ENCODE results near the gene BBS4. TPM values are rescaled to one million over a fixed set of nuclear protein-coding genes. Genes with fewer than 3 reads are reported as not detected.

BBS4 gene
- total RNA-seq, 2 donors from 2014 or later, result 36.4 to 41.7 TPM

DNA sequence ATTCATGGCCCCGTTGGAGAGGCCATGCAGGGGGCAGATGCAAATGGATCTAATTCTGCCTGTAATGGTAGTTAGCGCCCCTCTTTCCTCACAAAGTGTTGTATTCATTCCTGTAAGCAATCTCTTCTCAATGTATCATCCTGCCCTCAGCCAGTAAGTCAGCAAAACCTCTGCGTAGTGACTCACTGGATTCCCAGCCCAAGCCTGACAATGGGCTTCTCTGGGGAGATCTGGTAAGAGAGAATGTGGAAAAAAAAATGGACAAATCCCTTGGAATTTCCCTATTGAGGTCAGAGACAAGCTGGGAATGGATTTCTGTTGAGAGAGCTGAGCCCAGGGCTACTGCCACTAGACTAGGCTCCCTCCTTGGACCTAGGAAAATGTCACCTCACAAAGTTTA, 72.2 kb downstream of the BBS4 start:
- H3K27me3 Mint-ChIP-seq (ENCODE audit: insufficient read depth), result no peaks in the 10 kb centered on the region
- no peak overlapping the region for H3K27ac Mint-ChIP-seq
- Histone ChIP-seq H3K9ac (ENCODE audit: extremely low read depth, low read length, poor library complexity, severe bottlenecking) (no peak overlapping the region), H3K4me3 (ENCODE audit: low read length) (no peak overlapping the region), H3K27me3 (ENCODE audit: control insufficient read depth, insufficient read depth, low read length, poor library complexity, severe bottlenecking) (no peaks in the 10 kb centered on the region), H3K27ac (ENCODE audit: low read depth, low read length) (no peak overlapping the region), H3K4me1 (ENCODE audit: control insufficient read depth, insufficient read depth, low read length) (no peaks in the 10 kb centered on the region), H3K36me3 (ENCODE audit: control insufficient read depth, insufficient read depth, low read length) (peaks cover 89% of the 10 kb centered on the region), H3K9me3 (ENCODE audit: control insufficient read depth, low read length) (no peaks in the 10 kb centered on the region)
- TF ChIP-seq, protein P1, sequence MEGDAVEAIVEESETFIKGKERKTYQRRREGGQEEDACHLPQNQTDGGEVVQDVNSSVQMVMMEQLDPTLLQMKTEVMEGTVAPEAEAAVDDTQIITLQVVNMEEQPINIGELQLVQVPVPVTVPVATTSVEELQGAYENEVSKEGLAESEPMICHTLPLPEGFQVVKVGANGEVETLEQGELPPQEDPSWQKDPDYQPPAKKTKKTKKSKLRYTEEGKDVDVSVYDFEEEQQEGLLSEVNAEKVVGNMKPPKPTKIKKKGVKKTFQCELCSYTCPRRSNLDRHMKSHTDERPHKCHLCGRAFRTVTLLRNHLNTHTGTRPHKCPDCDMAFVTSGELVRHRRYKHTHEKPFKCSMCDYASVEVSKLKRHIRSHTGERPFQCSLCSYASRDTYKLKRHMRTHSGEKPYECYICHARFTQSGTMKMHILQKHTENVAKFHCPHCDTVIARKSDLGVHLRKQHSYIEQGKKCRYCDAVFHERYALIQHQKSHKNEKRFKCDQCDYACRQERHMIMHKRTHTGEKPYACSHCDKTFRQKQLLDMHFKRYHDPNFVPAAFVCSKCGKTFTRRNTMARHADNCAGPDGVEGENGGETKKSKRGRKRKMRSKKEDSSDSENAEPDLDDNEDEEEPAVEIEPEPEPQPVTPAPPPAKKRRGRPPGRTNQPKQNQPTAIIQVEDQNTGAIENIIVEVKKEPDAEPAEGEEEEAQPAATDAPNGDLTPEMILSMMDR (conservative IDR thresholded peaks at IDR 0.05), result no peak
- H3K4me1 Mint-ChIP-seq, result no peaks in the 10 kb centered on the region
- DNase-seq, result no peak
- H3K4me3 Mint-ChIP-seq, result no peak overlapping the region
- 88 to 94% methylated on average over 3 of the region's 3 CpGs for WGBS, 2 experiments (ENCODE audit: insufficient coverage in 1 of 2, insufficient read length in 1 of 2)
- H3K9me3 Mint-ChIP-seq, result no peaks in the 10 kb centered on the region
- peaks cover 81% of the 10 kb centered on the region for H3K36me3 Mint-ChIP-seq (ENCODE audit: low read depth)

DNA sequence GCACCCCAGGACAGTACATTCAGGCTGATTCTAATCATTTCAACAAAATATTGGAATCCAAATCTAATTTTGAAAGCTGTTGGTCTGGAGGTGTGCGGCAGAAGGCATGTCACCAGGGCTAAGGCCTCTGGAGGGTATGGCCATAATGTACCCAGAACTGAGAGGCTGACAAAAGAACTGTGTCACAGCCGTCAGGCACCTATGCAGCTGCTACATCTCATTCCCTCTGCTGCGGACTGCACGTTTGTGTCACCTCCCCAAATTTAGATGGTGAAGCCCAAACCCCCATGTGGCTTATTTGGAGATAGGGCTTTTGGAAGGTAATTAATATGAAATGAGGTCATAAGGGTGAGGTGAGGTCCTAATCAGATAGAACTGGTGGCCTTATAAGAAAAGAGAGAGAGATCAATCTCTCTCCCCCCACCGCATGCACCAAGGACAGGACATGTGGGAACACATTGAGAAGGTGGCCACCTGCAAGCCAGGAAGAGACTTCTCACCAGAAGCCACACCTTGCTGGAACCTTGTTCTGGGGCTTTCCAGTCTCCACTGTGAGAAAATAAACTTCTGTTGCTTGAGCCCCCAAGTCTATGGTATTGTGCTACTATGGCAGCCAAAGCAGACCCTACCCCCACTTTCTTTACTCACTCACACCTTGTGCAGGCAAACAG, 74.7 kb downstream of the BBS4 start:
- Mint-ChIP-seq H3K4me3 (no peak overlapping the region), H3K27ac (no peak overlapping the region), H3K36me3 (ENCODE audit: low read depth) (peaks cover 83% of the 10 kb centered on the region), H3K4me1 (no peaks in the 10 kb centered on the region), H3K9me3 (no peaks in the 10 kb centered on the region), H3K27me3 (ENCODE audit: insufficient read depth) (no peaks in the 10 kb centered on the region)
- Histone ChIP-seq H3K4me3 (ENCODE audit: low read length) (no peak overlapping the region), H3K27ac (ENCODE audit: low read depth, low read length) (no peak overlapping the region), H3K9me3 (ENCODE audit: control insufficient read depth, low read length) (no peaks in the 10 kb centered on the region), H3K36me3 (ENCODE audit: control insufficient read depth, insufficient read depth, low read length) (peaks cover 87% of the 10 kb centered on the region), H3K4me1 (ENCODE audit: control insufficient read depth, insufficient read depth, low read length) (no peaks in the 10 kb centered on the region), H3K27me3 (ENCODE audit: control insufficient read depth, insufficient read depth, low read length, poor library complexity, severe bottlenecking) (no peaks in the 10 kb centered on the region), H3K9ac (ENCODE audit: extremely low read depth, low read length, poor library complexity, severe bottlenecking) (no peak overlapping the region)
- 95 to 100% methylated on average over 3 to 5 of the region's 5 CpGs for WGBS, 2 experiments (ENCODE audit: insufficient coverage in 1 of 2, insufficient read length in 1 of 2)
- no peak for DNase-seq
- TF ChIP-seq, protein P1 (conservative IDR thresholded peaks at IDR 0.05), result no peak

DNA sequence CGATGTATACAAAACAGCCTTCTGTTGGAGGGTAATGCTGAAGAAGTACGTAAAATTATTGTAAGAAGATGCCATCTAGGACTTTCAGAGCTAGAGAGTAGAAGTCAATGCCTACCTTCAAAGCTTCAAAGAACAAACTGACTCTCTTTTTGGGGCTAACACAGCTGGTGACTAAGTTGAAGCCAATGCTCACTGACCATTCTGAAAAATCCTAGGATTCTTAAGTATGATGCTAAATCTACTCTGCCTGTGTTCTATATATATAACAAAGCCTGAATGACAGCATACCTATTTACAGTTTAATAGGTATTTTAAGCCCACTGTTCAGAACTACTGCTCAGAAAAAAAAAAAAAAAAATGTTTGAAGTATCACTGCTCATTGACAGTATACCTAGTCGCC, 78.6 kb downstream of the BBS4 start:
- TF ChIP-seq, protein P1 (conservative IDR thresholded peaks at IDR 0.05), result no peak
- Histone ChIP-seq H3K36me3 (ENCODE audit: control insufficient read depth, insufficient read depth, low read length) (peaks cover 92% of the 10 kb centered on the region), H3K4me3 (ENCODE audit: low read length) (no peak overlapping the region), H3K27ac (ENCODE audit: low read depth, low read length) (no peak overlapping the region), H3K9me3 (ENCODE audit: control insufficient read depth, low read length) (peaks cover 37% of the 10 kb centered on the region), H3K4me1 (ENCODE audit: control insufficient read depth, insufficient read depth, low read length) (no peaks in the 10 kb centered on the region), H3K9ac (ENCODE audit: extremely low read depth, low read length, poor library complexity, severe bottlenecking) (no peak overlapping the region), H3K27me3 (ENCODE audit: control insufficient read depth, insufficient read depth, low read length, poor library complexity, severe bottlenecking) (no peaks in the 10 kb centered on the region)
- H3K9me3 Mint-ChIP-seq, result peaks cover 29% of the 10 kb centered on the region
- DNase-seq, result no peak
- peaks cover 89% of the 10 kb centered on the region for H3K36me3 Mint-ChIP-seq (ENCODE audit: low read depth)
- H3K4me3 Mint-ChIP-seq, result no peak overlapping the region
- H3K4me1 Mint-ChIP-seq, result no peaks in the 10 kb centered on the region
- H3K27me3 Mint-ChIP-seq (ENCODE audit: insufficient read depth), result no peaks in the 10 kb centered on the region
- WGBS, 2 experiments (ENCODE audit: insufficient coverage in 1 of 2, insufficient read length in 1 of 2), result 92 to 98% methylated on average over 2 of the region's 3 CpGs
- no peak overlapping the region for H3K27ac Mint-ChIP-seq
